Measurements from ENCODE around the gene STK24.

The STK24 gene

GRCh38 chr13:98468929-98469328, 108.0 kb downstream of the STK24 start:
- TF ChIP-seq ZFX (IDR thresholded peaks at IDR 0.05): no peak
- TF ChIP-seq, protein P1, sequence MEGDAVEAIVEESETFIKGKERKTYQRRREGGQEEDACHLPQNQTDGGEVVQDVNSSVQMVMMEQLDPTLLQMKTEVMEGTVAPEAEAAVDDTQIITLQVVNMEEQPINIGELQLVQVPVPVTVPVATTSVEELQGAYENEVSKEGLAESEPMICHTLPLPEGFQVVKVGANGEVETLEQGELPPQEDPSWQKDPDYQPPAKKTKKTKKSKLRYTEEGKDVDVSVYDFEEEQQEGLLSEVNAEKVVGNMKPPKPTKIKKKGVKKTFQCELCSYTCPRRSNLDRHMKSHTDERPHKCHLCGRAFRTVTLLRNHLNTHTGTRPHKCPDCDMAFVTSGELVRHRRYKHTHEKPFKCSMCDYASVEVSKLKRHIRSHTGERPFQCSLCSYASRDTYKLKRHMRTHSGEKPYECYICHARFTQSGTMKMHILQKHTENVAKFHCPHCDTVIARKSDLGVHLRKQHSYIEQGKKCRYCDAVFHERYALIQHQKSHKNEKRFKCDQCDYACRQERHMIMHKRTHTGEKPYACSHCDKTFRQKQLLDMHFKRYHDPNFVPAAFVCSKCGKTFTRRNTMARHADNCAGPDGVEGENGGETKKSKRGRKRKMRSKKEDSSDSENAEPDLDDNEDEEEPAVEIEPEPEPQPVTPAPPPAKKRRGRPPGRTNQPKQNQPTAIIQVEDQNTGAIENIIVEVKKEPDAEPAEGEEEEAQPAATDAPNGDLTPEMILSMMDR (conservative IDR thresholded peaks at IDR 0.05): no peak
- H3K27ac ChIP-seq: no peak overlapping the region

- no peak overlapping the region for H3K27ac ChIP-seq
- TF ChIP-seq, protein P1 (conservative IDR thresholded peaks at IDR 0.05): no peak
- no peak for TF ChIP-seq ZFX (IDR thresholded peaks at IDR 0.05)
These were observed 108.5 kb downstream of the STK24 start for GRCh38 chr13:98468361-98468760.

- H3K27ac ChIP-seq: no peak overlapping the region
- TF ChIP-seq, protein P1 (conservative IDR thresholded peaks at IDR 0.05): no peak
- TF ChIP-seq ZFX (IDR thresholded peaks at IDR 0.05): no peak
These were observed 109.5 kb downstream of the STK24 start for GRCh38 chr13:98467263-98467985.

DNA sequence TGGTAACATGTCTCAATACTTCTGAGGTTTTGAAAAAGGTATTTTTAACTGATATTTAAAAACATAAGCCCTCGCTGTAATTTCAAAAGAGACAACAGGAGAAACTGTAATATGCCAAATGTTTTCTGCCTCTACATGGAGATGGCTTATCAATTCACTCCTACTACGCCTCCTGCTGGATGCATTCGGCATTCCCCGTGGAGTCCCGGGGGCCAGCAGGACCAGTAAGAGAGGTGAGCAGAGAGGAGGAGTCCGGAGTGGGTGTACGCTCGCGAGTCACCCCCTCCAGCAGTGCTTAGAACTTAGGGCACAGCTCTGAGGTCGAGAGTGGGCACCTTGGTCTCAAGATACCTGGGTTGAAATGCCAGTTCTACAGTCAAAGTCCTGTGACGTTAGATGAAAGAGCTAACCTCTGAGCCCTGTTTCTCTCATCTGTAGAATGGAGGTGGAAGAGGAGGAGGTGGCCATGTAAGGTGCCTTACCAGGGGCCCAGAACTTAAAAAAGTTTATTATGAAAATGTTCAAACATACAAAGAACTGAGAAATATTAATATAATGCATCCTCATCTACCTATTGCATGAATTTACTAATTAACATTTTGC, 110.2 kb downstream of the STK24 start:
- TF ChIP-seq, protein P1 (conservative IDR thresholded peaks at IDR 0.05): peak; percentile 86
- TF ChIP-seq ZFX (IDR thresholded peaks at IDR 0.05): no peak
- no peak overlapping the region for H3K27ac ChIP-seq

GRCh38 chr13:98462946-98463345, 114.0 kb downstream of the STK24 start:
- TF ChIP-seq ZFX (IDR thresholded peaks at IDR 0.05): no peak
- H3K27ac ChIP-seq: no peak overlapping the region

DNA sequence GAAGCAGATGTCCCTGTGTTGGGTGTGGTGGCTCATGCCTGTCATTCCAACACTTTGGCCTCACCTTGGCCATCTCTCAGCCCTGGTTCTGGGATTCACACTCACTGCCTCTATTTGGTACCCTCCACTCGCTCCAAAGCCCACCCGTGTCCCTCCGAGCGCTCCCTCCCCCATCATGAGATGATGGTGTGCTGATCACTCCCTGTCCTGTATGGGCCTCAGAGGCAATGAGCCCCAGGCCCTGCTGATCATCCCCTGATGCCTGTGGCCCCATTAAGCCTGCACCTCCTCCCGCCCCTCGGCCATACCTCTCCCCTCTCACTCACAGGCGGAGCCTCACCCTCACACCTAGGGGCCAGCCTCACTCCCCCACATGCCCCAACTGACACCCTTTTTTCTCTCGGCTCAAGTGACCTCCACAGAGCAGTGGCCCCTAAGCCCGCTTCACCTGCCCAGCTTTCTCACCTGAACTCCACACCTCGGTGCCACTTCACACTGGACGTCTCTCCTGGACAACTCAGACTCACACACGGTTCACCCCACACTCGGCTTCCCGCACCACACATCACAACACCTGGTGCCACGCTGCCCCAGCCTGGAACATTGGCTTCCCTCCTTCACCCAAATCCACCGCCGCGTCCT, 114.5 kb downstream of the STK24 start:
- no peak overlapping the region for H3K27ac ChIP-seq
- TF ChIP-seq, protein P1 (conservative IDR thresholded peaks at IDR 0.05): no peak

DNA sequence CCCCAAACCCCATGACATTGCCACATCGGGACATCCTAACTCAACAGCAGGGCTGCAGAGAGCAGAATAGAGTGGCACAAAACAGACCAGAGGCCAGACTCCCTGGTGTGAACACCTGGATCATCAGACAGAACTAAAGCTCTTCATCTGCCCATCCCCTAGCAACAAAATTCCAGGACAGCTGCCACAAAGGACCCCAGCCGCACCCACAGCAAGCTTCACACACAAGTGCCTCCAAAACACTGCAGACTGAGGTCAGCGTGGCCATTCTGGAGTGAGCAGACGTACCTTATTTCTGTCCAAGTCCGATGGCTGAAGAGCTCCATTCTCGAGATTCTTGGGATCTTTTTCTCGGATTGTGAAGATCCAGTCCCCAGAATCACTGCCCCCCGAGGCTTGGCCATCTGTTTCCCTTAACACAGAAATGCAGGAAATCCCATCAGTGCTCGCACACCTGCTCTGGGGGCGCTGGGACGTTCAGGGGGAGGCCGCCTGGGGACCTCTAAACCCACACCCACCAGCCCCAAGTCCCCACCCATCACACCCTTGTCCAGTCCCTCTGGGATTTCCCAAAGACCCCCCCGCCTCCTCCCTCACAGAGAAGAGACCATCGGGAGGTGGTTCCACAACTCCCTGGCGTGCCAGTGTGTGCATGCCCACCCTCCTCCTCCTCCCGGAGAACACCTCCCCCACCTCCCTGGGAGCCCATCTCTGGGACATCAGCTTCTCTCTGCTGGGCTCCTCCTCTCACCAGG, 115.2 kb downstream of the STK24 start:
- no peak overlapping the region for H3K27ac ChIP-seq

More for the DNA sequence above, 115.2 kb downstream of the STK24 start:
- TF ChIP-seq, protein P1 (conservative IDR thresholded peaks at IDR 0.05): no peak
- no peak for TF ChIP-seq ZFX (IDR thresholded peaks at IDR 0.05)
